Measurements from ENCODE around the gene PAQR9. TPM values are rescaled to one million over a fixed set of nuclear protein-coding genes. Genes with fewer than 3 reads are reported as not detected.

Gene PAQR9
- total RNA-seq, 4 donors from 2014 or later: not detected

DNA sequence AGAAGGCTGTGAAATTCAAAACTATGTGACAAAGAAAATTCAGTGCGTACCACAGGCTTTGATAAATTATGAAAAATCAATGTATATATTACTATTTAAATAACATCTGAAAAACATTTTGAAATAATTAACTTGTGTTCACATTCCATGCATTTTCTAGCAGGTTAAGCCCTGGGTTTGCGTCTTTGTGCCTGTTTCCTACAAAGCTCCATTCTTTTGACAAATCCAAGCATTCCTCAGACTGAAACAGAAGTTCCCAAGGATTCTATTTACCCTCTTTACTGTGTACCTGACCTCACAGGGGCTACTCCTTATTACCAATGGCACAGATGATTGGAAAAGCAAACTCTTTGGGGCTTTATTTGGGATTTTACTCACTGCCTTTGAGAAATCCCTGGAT is 1.9 kb downstream of the PAQR9 start:
- TF ChIP-seq, protein P1, sequence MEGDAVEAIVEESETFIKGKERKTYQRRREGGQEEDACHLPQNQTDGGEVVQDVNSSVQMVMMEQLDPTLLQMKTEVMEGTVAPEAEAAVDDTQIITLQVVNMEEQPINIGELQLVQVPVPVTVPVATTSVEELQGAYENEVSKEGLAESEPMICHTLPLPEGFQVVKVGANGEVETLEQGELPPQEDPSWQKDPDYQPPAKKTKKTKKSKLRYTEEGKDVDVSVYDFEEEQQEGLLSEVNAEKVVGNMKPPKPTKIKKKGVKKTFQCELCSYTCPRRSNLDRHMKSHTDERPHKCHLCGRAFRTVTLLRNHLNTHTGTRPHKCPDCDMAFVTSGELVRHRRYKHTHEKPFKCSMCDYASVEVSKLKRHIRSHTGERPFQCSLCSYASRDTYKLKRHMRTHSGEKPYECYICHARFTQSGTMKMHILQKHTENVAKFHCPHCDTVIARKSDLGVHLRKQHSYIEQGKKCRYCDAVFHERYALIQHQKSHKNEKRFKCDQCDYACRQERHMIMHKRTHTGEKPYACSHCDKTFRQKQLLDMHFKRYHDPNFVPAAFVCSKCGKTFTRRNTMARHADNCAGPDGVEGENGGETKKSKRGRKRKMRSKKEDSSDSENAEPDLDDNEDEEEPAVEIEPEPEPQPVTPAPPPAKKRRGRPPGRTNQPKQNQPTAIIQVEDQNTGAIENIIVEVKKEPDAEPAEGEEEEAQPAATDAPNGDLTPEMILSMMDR (IDR thresholded peaks at IDR 0.05; ENCODE audit: low read depth): no peak

DNA sequence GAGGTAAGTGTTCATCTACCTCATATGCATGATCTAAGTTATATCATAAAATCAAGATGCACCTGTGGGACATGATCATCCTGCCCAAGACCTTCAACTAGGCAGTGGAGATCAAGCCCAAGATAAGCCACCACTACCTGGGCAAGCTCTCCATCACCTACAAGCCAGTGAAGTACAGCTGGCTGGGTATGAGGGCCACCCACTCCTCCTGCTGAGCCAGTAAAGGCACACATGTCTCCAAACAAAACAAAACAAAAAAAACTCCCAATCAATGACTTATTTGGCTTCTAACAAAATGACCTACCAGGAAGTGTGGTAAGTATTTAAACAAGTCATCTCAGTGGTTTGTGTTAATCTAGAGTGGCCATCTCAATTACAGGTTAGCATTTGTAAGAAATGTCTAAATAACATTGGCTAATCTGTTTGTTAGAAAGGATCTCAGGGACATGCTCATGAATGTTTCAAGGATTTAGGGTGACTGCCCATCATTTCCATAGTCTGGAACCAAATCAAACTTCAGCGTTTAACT is 3.1 kb downstream of the PAQR9 start:
- TF ChIP-seq, protein P1 (IDR thresholded peaks at IDR 0.05; ENCODE audit: low read depth): no peak

DNA sequence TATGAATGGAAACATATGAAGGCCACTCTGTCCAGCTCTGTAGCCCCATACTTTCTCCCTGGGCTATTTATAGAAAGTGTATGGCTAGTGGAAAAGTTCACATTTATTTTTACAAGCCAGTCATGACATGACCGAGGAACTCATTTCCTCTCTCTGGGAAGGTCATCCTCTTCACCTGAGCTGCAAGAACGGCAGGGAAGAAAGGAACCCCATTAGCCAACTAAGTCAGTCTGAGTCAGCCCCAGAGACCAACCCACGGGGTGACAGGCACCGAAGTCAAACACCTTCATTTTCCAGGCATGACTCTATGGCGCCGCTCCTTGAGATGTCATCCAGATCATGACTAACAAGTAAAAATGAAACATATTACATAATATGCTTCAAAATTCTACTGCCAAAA is 4.8 kb downstream of the PAQR9 start:
- TF ChIP-seq, protein P1 (IDR thresholded peaks at IDR 0.05; ENCODE audit: low read depth): no peak

DNA sequence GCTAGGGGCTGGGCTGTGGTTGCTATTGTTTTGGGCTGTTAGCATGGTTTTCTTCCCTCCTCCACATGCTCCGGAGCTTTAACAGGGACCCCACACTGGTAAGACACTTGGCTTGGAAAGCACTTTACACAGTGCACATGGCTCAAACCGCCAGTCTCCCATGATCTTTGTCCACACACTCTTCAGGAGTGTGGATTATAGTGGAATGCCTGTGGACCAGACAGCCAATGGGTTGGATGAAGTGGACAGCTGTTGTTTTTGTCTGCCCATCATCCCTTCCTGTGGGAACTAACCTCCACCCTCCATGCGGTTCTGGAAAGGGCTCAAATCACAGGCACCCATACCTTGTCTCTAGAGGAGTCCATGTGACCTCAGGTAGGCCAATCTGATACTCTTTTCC is 10.0 kb downstream of the PAQR9 start:
- TF ChIP-seq, protein P1 (IDR thresholded peaks at IDR 0.05; ENCODE audit: low read depth): no peak

DNA sequence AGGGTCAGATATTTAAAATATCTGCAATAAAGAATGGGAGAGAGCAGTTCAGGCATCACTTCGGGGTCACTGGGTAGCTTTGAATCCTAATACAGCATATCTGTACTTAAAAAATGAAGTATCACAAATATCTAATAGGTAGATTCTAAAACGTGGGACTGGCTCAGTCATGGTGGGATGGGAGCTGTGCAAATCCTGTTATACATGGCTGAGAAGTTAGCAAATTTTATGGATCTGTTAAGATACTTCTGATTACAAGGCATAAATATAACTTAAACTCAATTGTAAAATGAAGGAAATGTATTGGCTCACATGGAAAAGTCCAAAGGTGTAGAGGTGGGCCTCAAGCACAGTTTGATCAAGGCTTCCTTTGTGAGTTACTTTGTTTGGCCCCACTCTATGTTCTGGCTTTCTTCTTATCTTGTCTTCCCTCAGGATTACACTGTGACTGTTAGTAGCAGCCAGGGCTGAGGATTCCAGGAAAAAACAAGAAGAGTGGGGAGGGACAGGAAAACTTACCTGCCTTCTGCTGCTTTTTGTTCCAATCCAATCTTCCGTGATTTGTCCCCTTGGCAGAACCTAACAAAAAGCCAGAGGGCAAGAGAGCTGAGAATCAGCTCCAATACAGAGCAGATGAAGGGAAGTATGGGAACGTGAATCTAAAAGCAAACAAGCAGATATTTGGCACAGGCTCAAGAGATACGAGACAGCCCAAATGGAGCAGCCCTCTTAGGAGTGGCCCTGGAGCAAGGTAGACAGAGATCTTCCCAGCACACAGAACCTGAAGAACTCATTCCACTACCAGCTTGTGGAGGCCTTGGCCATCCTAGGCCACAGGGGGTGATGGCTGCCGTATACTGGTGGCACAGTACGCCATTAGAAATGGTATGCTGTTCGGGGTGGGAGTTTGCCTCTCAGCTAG is 10.9 kb downstream of the PAQR9 start:
- TF ChIP-seq, protein P1 (IDR thresholded peaks at IDR 0.05; ENCODE audit: low read depth): no peak

DNA sequence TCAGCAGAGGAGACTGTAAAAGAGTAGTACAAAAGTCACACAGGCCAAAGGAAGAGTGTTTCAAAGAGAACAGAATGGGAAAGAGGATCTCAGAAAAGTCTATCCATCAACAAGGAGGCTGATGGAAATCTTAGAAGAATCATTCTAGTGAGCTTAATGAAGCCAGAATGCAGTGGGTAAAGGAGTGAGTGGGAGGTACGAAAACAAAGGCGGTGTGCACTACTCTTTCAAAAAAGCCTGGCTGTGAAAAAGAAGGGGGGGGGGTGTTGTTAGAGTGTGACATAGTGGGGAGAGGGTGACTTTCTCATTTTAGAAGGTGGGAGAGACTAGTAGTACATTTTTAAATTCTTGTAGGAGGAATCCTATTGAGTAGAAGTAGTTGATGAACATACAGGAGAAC is 11.7 kb downstream of the PAQR9 start:
- TF ChIP-seq, protein P1 (IDR thresholded peaks at IDR 0.05; ENCODE audit: low read depth): no peak

DNA sequence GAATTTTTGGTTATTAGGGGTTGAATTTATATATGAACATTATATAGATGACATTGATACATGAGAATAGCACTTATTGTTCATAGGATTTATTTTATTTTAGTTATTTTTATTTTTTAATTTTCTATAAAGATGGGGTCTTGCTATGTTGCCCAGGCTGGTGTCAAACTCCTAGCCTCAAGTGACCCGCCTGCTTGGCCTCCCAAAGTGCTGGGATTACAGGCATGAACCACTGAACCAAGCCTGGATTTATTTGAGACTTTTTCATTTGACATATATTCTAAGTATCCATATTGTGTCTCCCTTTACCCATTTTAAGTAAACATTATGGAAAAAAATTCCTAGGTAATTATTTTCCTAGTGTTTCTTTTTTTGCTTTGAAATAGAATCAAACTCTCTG is 12.5 kb downstream of the PAQR9 start:
- TF ChIP-seq, protein P1 (IDR thresholded peaks at IDR 0.05; ENCODE audit: low read depth): no peak

Data from subcutaneous adipose tissue (tissue), 4 donors.